CD4-positive, alpha-beta T cell treated with Interleukin-4 for 1 hour (primary cell): ENCODE results near the gene EFCAB6.

ENCODE experiments used
- DNase-seq, 2 donors: peaks; one replicate each; pipeline ENCODE4 v3.0.0-alpha.2; 2020 to 2022

EFCAB6 gene

GRCh38 chr22:43630451-43630850, 181.7 kb downstream of the EFCAB6 start:
- no peak for DNase-seq

- DNase-seq, result no peak
Measured at GRCh38 chr22:43628250-43628649, 183.9 kb downstream of the EFCAB6 start.

- no peak for DNase-seq
Measured at GRCh38 chr22:43627485-43628213, 184.5 kb downstream of the EFCAB6 start.

DNA sequence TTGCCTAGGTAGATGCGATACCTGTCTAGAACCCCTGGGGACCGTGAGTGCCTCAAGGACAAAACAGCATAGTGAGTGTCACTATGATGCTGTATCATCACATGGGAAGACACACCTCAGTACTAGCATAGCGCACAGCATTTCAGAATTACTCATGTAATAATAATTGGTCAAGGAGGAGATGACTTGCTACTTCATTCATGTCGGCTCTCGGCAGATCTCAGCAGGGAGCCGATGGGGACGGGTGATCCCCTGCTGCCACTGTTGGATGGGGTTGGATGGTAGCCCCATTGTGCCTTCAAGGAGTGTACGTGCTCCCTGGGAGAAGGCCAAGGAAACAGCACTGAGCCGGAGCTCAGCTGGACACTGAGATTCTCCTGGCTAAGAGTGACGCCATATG, 186.9 kb downstream of the EFCAB6 start:
- no peak for DNase-seq

- DNase-seq, result no peak
Measured at GRCh38 chr22:43624144-43624998, 187.7 kb downstream of the EFCAB6 start.

- no peak for DNase-seq
Measured at GRCh38 chr22:43622886-43623285, 189.2 kb downstream of the EFCAB6 start.

DNA sequence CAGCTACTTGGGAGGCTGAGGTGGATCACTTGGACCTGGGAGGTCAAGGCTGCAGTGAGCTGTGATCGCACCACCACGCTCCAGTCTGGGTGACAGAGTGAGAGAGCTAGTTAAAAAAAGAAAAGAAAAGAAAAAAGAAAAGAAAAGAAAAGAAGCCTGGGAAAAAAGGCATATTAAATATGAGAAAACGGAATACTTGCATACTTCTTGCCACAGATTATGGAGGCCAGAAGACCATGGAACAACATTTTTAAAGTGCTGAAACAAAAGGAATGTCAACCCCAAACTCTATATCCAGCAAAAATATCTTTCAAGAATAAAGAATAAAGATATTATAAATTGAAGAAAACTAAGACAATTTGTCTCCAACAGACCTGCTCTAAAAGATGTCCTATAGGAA, 191.9 kb downstream of the EFCAB6 start:
- no peak for DNase-seq

DNA sequence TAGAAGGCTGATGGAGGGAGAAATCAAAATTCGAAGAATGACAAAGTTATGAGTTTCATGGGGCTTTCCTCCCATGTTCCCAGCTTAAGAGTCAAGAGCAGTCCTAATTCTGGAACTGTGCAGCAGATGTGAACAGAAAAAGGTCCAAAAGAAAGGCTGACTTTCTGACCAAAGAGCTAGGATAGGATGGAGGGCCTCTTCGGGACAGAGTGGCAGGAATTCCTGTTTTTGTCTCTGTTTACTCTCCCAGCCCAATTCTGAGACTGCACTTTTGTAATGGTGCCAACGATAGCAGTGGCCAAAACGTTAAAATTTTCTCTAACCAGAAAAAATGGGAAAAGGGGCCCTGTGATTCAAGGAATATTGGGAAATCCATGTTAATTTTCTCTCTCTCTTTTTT, 193.6 kb downstream of the EFCAB6 start:
- no peak for DNase-seq

DNA sequence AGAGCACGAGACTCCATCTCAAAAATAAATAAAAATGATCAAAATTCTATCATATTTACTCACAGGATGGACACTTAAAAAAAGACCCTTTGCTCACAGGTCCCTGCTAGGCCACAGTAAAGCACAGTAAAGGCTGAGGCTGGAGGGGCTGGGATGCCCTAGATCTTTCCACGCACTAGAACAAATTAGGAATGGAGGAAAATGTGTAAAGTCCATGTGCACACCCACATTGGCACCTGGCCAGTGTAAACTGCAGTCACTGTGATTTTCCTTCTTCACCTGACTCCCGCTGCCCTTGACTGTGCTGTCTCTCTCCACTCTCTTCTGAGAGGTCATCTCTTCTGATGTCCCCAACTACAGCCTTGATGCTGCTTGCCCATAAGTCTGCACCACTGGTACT, 195.5 kb downstream of the EFCAB6 start:
- DNase-seq, result no peak

DNA sequence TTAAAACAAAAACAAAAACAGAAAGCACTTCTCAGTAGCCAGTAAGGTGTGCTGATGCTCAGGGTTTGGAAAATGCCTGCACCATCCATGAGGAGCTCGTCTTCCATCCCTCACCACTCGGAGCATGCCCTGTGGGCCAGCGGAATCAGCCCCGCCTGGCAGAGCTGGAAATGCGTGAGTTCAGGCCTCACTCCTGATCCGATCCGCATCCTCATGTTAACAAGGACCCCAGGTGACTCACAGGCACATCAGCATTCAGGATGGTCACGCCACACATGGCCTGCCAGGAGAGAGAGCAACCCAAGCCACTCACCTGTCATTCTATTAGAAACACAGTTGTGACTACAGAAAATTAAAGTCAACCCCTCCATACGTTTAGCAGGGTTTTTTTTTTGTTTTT, 211.8 kb downstream of the EFCAB6 start:
- DNase-seq, result no peak

- DNase-seq, result no peak
Measured at GRCh38 chr22:43592476-43592875, 219.6 kb downstream of the EFCAB6 start.

GRCh38 chr22:43591380-43591779, 220.7 kb downstream of the EFCAB6 start:
- DNase-seq, result no peak

DNA sequence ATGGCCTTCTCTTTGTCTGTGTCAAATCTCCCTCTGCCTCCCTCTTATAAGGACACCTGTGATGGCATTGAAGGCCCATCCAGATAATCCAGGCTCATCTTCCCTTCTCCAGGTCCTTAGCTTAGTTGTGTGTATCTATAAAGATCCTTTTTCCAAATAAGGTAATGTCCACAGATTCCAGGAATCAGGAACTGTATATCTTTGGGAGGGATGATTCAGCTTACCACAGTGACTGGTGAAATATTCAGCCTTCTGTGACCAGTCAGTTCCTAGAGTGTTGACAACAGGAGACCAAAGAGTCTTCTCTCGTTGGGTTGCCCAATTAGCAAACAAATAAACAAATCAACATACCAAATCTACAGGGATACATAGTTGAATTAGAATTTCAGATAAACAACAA, 224.5 kb downstream of the EFCAB6 start:
- DNase-seq, result no peak

- no peak for DNase-seq
Measured at GRCh38 chr22:43583501-43583900, 228.6 kb downstream of the EFCAB6 start.

GRCh38 chr22:43582394-43582793, 229.7 kb downstream of the EFCAB6 start:
- DNase-seq, result no peak

GRCh38 chr22:43580271-43580750, 231.8 kb downstream of the EFCAB6 start:
- no peak for DNase-seq

- DNase-seq, result no peak
Measured at GRCh38 chr22:43574738-43575137, 237.4 kb downstream of the EFCAB6 start.

- DNase-seq, result no peak
Measured at GRCh38 chr22:43572710-43573109, 239.4 kb downstream of the EFCAB6 start.

DNA sequence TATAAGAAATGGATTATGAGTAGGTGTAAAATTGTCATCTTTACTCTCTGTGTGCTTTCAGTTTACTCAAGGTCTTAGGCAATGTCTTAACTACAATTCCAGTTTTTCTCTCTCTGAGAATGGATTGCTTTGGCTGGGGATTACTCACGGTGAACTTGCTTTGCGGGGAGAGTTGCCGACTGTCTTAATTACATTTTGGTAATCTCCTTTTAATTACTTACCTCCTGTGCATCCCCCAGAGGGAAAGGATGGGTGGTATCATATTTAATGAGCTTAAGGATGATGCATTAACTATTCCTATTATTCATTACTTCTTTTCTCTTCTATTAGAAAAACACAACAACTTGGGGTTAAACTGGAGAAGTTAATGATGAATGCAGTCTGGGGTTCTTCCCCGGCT, 240.9 kb downstream of the EFCAB6 start:
- no peak for DNase-seq

DNA sequence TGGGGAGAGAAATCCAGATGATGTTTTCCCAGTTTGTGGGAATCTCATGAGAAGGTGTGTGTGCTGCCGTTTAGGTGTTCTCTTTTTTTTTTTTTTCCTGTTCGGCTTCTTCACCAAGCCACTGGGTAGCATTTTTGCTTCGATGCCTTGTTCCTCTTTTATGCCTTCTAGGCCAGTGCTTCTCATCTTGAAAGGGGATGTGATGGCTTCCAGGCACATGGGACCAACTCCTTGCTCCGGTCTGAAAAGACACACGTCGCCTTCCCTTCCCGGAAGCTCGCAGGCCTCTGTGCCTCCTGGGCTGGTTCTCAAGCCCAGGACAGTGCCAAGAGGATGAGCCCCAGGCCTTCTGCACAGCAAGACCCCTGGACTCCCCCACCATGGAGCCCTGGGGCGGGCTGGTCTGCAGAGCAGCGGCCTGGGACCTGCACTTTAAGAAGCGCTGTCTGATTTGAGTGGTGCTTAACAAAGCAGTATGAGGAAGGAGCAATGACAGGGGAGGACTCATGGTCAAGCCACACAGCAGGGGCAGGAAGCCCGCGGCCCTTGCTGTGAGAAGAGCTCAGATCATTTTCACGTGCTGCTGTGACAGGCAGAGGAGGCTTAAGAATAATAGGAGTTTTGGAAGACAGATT, 241.5 kb downstream of the EFCAB6 start:
- no peak for DNase-seq

DNA sequence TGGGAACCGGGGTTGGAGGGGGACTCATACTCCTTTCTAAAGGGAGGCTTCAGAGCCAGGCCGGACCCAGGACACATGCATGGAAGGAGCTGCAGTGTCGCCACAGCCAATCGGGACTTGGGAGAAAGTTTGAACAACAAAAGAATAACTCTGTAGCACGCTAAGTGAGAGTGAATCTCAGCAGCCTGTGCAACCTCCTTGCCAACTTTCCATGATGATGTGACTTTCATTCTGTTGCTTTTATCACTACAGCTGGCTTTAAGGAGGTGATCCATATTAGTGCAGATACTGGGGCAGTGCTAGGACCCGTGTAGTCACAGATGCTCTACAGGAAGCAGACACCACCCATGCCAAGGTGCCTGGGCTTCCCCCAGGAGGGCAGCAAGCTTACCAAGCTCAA, 243.0 kb downstream of the EFCAB6 start:
- DNase-seq, result no peak

DNA sequence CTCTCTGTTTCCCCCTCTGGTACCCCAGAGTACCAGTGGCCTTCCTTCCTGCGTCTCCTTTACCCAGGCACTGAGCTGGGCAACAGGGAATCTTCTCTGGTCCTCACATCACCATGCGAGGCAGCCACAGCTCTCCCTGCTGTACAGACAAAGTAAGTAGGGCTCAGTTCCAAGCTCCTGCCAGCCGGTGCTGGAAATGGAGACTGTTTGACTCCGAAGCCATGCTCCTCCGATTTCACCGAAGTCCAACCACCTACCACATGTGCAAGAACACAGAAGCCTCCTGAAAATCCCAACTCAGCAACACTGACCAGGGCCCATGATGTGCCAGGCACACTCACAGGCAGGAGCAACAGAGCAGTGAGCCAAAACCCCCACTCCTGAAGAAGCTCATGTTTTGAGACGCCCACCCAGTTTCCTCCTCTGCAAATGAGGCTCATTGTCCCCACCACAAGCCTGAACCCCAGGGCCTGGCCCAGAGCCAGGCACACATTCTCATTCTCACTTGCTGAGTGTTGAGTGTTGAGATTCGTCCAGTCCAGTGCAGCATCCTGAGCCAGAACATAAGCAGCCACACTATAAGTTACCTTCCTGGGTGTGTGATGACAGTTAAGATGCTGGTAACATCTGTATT, 244.3 kb downstream of the EFCAB6 start:
- no peak for DNase-seq
